ENCODE data around the gene AMER3. TPM values are rescaled to one million over a fixed set of nuclear protein-coding genes. Genes with fewer than 3 reads are reported as not detected.
"Not testable (repeated sequence)": the region's sequence is repeated elsewhere in the genome, so short reads cannot be mapped to it uniquely, and the experiment has no call there.

AMER3 gene
- total RNA-seq, 1 experiment from 2014 or later = 0.79 TPM

DNA sequence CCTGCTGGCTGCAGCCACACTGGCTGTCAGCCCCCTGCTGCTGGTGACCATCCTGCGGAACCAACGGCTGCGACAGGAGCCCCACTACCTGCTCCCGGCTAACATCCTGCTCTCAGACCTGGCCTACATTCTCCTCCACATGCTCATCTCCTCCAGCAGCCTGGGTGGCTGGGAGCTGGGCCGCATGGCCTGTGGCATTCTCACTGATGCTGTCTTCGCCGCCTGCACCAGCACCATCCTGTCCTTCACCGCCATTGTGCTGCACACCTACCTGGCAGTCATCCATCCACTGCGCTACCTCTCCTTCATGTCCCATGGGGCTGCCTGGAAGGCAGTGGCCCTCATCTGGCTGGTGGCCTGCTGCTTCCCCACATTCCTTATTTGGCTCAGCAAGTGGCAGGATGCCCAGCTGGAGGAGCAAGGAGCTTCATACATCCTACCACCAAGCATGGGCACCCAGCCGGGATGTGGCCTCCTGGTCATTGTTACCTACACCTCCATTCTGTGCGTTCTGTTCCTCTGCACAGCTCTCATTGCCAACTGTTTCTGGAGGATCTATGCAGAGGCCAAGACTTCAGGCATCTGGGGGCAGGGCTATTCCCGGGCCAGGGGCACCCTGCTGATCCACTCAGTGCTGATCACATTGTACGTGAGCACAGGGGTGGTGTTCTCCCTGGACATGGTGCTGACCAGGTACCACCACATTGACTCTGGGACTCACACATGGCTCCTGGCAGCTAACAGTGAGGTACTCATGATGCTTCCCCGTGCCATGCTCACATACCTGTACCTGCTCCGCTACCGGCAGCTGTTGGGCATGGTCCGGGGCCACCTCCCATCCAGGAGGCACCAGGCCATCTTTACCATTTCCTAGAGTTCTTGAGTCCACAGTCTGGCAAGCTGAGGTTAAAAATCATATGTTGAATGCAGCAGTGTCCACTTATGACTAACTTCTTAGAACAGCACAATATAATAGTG lies 25.7 kb upstream of the AMER3 start:
- no TSS peak for BruUV-seq (replicated peaks)
- CTCF ChIA-PET = interaction anchor here (0.6 to 1.1 kb wide), 2 partner anchors 11 to 1817 kb away, joined by 3 to 5 read pairs; no protein-coding TSS in a partner anchor

DNA sequence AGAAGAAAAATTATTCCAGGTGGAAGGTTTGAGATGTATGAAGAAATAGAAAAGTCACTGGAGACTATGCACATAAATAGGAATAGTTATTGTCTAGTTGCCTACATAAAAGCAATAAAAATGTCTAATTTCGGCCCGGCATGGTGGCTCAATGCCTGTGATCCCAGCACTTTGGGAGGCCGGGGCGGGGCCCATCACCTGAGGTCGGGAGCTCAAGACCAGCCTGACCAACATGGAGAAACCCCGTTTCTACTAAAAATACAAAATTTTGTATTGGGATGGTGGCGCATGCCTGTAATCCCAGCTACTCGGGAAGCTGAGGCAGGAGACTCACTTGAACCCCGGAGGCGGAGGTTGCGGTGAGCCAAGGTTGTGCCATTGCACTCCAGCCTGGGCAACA lies 23.1 kb upstream of the AMER3 start:
- CTCF ChIA-PET; H3K27ac Mint-ChIP-seq (ENCODE audit: unreplicated experiment); H3K36me3 ChIP-seq (ENCODE audit: control insufficient read depth, insufficient read depth, low read length); H3K27me3 ChIP-seq (replicated peaks; ENCODE audit: control insufficient read depth, insufficient read depth, low read length); H3K36me3 Mint-ChIP-seq (ENCODE audit: insufficient read depth, unreplicated experiment); H3K4me3 ChIP-seq (ENCODE audit: low read depth, low read length); H3K4me1 Mint-ChIP-seq (ENCODE audit: low read depth, unreplicated experiment); H3K4me3 Mint-ChIP-seq (ENCODE audit: unreplicated experiment); POLR2A ChIA-PET; H3K4me1 ChIP-seq; DNase-seq; intact Hi-C loops (cut with micrococcal nuclease; ENCODE audit: unreplicated experiment); H3K9me3 Mint-ChIP-seq (ENCODE audit: unreplicated experiment); H3K9me3 ChIP-seq; BruUV-seq (replicated peaks); H3K27me3 Mint-ChIP-seq (ENCODE audit: insufficient read depth, unreplicated experiment): not testable (repeated sequence)

More for the DNA sequence above, 25.7 kb upstream of the AMER3 start:
- Mint-ChIP-seq H3K9me3 (ENCODE audit: unreplicated experiment) (no peaks in the 10 kb centered on the region), H3K4me1 (ENCODE audit: low read depth, unreplicated experiment) (peaks cover 5% of the 10 kb centered on the region), H3K36me3 (ENCODE audit: insufficient read depth, unreplicated experiment) (no peaks in the 10 kb centered on the region), H3K27ac (ENCODE audit: unreplicated experiment) (no peak overlapping the region), H3K4me3 (ENCODE audit: unreplicated experiment) (no peak overlapping the region), H3K27me3 (ENCODE audit: insufficient read depth, unreplicated experiment) (no peaks in the 10 kb centered on the region)
- DNase-seq = no peak
- Histone ChIP-seq H3K4me3 (ENCODE audit: low read depth, low read length) (no peak overlapping the region), H3K27me3 (replicated peaks; ENCODE audit: control insufficient read depth, insufficient read depth, low read length) (no peaks in the 10 kb centered on the region), H3K4me1 (peaks cover 14% of the 10 kb centered on the region), H3K36me3 (ENCODE audit: control insufficient read depth, insufficient read depth, low read length) (no peaks in the 10 kb centered on the region), H3K9me3 (no peaks in the 10 kb centered on the region)
- TF ChIP-seq, protein P1, sequence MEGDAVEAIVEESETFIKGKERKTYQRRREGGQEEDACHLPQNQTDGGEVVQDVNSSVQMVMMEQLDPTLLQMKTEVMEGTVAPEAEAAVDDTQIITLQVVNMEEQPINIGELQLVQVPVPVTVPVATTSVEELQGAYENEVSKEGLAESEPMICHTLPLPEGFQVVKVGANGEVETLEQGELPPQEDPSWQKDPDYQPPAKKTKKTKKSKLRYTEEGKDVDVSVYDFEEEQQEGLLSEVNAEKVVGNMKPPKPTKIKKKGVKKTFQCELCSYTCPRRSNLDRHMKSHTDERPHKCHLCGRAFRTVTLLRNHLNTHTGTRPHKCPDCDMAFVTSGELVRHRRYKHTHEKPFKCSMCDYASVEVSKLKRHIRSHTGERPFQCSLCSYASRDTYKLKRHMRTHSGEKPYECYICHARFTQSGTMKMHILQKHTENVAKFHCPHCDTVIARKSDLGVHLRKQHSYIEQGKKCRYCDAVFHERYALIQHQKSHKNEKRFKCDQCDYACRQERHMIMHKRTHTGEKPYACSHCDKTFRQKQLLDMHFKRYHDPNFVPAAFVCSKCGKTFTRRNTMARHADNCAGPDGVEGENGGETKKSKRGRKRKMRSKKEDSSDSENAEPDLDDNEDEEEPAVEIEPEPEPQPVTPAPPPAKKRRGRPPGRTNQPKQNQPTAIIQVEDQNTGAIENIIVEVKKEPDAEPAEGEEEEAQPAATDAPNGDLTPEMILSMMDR (IDR thresholded peaks at IDR 0.05; ENCODE audit: insufficient read depth in 1 of 2, low read depth in 1 of 2, low read length in 1 of 2, severe bottlenecking in 1 of 2, unreplicated experiment in 1 of 2) = no peak
- intact Hi-C loops (cut with micrococcal nuclease; ENCODE audit: unreplicated experiment) = no loop called here
- POLR2A ChIA-PET = no interaction called here

DNA sequence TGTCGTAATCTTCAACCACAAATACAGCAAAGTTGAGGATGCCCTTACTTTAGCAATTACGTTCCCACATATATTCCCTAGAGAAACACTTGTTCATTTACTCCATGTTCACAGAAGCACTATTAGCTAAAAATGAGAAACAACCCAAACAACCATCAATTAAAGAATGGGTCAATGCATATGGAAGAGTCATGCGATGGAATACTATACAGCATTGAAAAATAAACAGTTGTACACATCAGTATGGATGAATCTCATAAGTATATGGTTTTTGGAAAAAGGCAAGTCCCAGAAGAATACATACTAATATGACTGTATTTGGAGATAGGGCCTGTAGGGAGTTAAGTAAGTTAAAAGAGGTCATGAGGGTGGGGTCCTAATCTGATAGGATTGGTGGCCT lies 20.1 kb upstream of the AMER3 start:
- H3K36me3 Mint-ChIP-seq (ENCODE audit: insufficient read depth, unreplicated experiment) = no peaks in the 10 kb centered on the region
- CTCF ChIA-PET = no interaction called here

More for the DNA sequence above, 20.1 kb upstream of the AMER3 start:
- no peak overlapping the region for H3K27ac Mint-ChIP-seq (ENCODE audit: unreplicated experiment)
- no peaks in the 10 kb centered on the region for H3K27me3 Mint-ChIP-seq (ENCODE audit: insufficient read depth, unreplicated experiment)
- Histone ChIP-seq H3K36me3 (ENCODE audit: control insufficient read depth, insufficient read depth, low read length) (no peaks in the 10 kb centered on the region), H3K27me3 (replicated peaks; ENCODE audit: control insufficient read depth, insufficient read depth, low read length) (no peaks in the 10 kb centered on the region), H3K4me1 (no peaks in the 10 kb centered on the region), H3K9me3 (no peaks in the 10 kb centered on the region), H3K4me3 (ENCODE audit: low read depth, low read length) (no peak overlapping the region)
- H3K4me3 Mint-ChIP-seq (ENCODE audit: unreplicated experiment) = no peak overlapping the region
- TF ChIP-seq, protein P1 (IDR thresholded peaks at IDR 0.05; ENCODE audit: insufficient read depth in 1 of 2, low read depth in 1 of 2, low read length in 1 of 2, severe bottlenecking in 1 of 2, unreplicated experiment in 1 of 2) = no peak
- H3K9me3 Mint-ChIP-seq (ENCODE audit: unreplicated experiment) = no peaks in the 10 kb centered on the region
- intact Hi-C loops (cut with micrococcal nuclease; ENCODE audit: unreplicated experiment) = no loop called here
- DNase-seq = no peak
- no TSS peak for BruUV-seq (replicated peaks)
- POLR2A ChIA-PET = no interaction called here
- H3K4me1 Mint-ChIP-seq (ENCODE audit: low read depth, unreplicated experiment) = peaks cover 6% of the 10 kb centered on the region

Measured in Caco-2 (cell line).